CD4-positive, CD25-positive, alpha-beta regulatory T cell (primary cell): ENCODE measurements around the gene UTS2R. TPM values are rescaled to one million over a fixed set of nuclear protein-coding genes. Genes with fewer than 3 reads are reported as not detected.
A peak's percentile ranks its signal among the peaks of the same experiment; 100 is the strongest.

ENCODE experiments used
- ATAC-seq, 2 donors: fragments of 150-1000 bp; cut with Tn5 transposase; one replicate each; pipeline ENCODE4 v1.10.0; 2021; ENCODE audit warnings: low read depth in 2 of 2, moderate number of reproducible peaks in 2 of 2, moderate library complexity in 1 of 2
- DNase-seq, 3 donors: peaks; one replicate each; pipeline versions ENCODE4 v3.0.0 to v3.0.0-alpha.2; 2012 to 2022; ENCODE audit warnings: mixed read lengths in 1 of 3
- H3K27ac ChIP-seq: one replicate; pipeline ENCODE4 v1.7.0; 2013; ENCODE audit warnings: mild to moderate bottlenecking, low read length; ENCODE audit not compliant: insufficient read depth, poor library complexity, severe bottlenecking
- H3K27me3 ChIP-seq: one replicate; pipeline ENCODE4 v1.7.0; 2013; ENCODE audit warnings: low read length; ENCODE audit not compliant: control insufficient read depth, insufficient read depth
- H3K36me3 ChIP-seq: one replicate; pipeline ENCODE4 v1.7.0; 2013; ENCODE audit warnings: mild to moderate bottlenecking, low read length, moderate library complexity; ENCODE audit not compliant: control insufficient read depth, insufficient read depth
- H3K4me1 ChIP-seq: 2 replicates; pipeline ENCODE4 v1.7.0; 2013; ENCODE audit warnings: mild to moderate bottlenecking, low read length; ENCODE audit not compliant: insufficient read depth, control insufficient read depth, poor library complexity, severe bottlenecking
- H3K4me3 ChIP-seq: one replicate; pipeline ENCODE4 v1.7.0; 2013; ENCODE audit warnings: low read depth, mild to moderate bottlenecking, low read length, moderate library complexity
- H3K9me3 ChIP-seq, 2 experiments: 1 replicate in 1 of 2; 2 replicates in 1 of 2; pipeline ENCODE4 v1.7.0; 2013; ENCODE audit warnings: low read length in 2 of 2, mild to moderate bottlenecking in 1 of 2, moderate library complexity in 1 of 2; ENCODE audit not compliant: control insufficient read depth in 2 of 2
- H3K27ac Mint-ChIP-seq, 3 donors: one replicate each; pipeline ENCODE4 v1.8.0; 2020 to 2022; ENCODE audit warnings: mild to moderate bottlenecking in 3 of 3, mixed read lengths in 3 of 3, moderate library complexity in 2 of 3
- H3K27me3 Mint-ChIP-seq: one replicate; pipeline ENCODE4 v1.8.0; 2022; ENCODE audit warnings: mild to moderate bottlenecking, mixed read lengths
- H3K36me3 Mint-ChIP-seq: one replicate; pipeline ENCODE4 v1.8.0; 2020; ENCODE audit warnings: mixed read lengths
- H3K4me1 Mint-ChIP-seq, 4 donors: one replicate each; pipeline ENCODE4 v1.8.0; 2020 to 2022; ENCODE audit warnings: mixed read lengths in 4 of 4, mild to moderate bottlenecking in 1 of 4
- H3K4me3 Mint-ChIP-seq, 4 donors: one replicate each; pipeline ENCODE4 v1.8.0; 2020 to 2022; ENCODE audit warnings: mild to moderate bottlenecking in 4 of 4, mixed read lengths in 4 of 4, moderate library complexity in 3 of 4
- H3K9me3 Mint-ChIP-seq, 7 donors: one replicate each; pipeline ENCODE4 v1.8.0; 2020 to 2022; ENCODE audit warnings: mixed read lengths in 7 of 7, mild to moderate bottlenecking in 3 of 7, moderate library complexity in 2 of 7
- polyA plus RNA-seq, 4 donors: library from polyadenylated mRNA; unstranded; fragments of 300-500 nt; fragmentation: Illumina TruSeq; gene quantifications; one replicate each; pipeline ENCODE4 v1.2.3, GENCODE V29; 2021
- total RNA-seq: library from RNA; stranded (reverse); gene quantifications from one replicate; pipeline ENCODE4 v1.2.3, GENCODE V29; 2022

The UTS2R gene
- total and polyA plus RNA-seq, 5 donors from 2014 or later: not detected

DNA sequence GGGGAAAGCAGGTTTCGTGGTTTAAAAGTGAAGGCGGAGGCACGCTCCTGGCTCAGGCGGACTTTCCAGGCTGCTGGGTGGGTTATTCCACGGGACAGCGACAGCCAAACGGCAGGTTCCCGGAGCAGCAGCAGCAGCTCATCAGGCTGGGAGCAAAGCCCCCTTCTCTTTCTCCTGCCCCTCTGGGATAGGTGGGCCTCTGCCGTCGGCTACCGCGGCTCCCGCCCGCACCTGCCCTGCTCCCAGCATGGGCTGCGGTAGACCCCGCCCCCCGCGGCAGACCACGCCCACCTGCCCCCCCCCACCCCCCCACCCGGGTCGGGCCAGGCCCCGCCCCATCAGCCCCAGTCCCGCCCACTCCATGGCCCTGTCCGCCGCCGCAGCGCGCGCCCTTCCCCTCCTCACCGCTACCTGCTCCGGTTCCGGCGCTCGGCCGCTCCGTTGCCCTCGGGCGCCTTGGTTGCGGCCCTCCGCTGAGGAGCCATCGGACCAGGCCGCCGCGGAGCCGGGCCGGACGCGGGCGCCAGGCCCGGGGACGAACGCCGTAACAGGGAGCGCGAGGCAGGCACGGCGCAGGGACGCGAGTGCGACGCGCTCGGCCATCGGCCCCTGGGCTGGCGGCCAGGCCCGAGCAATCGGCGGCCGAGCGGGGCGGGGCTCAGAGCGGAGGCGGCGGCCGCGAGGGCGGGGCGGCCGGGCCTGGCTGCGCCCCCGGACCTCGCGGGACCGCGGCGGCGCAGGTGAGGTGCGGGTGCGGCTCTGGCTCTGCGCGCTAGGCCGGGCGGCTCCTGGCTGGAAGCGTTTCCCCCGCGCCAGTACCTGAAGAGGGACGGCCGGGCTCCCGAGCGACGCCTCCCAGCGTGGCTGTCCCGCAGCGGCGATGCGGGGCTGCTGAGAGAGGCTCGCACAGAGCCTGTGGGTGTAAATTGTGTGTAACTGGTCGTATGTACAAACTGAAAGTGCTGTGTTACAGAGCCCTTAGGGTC is 46.7 kb downstream of the UTS2R start, which contains the start of the genes HEXD and OGFOD3:
Gene HEXD (plus strand): TSS at position 347 of the 986 bp plus-strand sequence. CDS start 1,453 bp downstream, outside the sequence.
Gene OGFOD3 (minus strand): TSS at position 586 of the 986 bp plus-strand sequence. CDS start 101 bp downstream, at position 485.
- Histone ChIP-seq H3K4me3 (peak within 1 kb of the TSS; percentile 93), H3K4me1 (peaks cover 29% of the 10 kb centered on the region), H3K36me3 (peaks cover 3% of the 10 kb centered on the region), H3K9me3 (no peaks in the 10 kb centered on the region), H3K27ac (peak within 1 kb of the TSS; percentile 78), H3K27me3 (no peaks in the 10 kb centered on the region)
- ATAC-seq: peak; percentile 86 to 87
- peak; percentile 81 to 92 (median 90) for DNase-seq
- Mint-ChIP-seq H3K4me3 (peak within 1 kb of the TSS; percentile 83 to 94 (median 86)), H3K36me3 (peaks cover 16% of the 10 kb centered on the region), H3K9me3 (no peaks in the 10 kb centered on the region), H3K27me3 (no peaks in the 10 kb centered on the region), H3K27ac (peak within 1 kb of the TSS; percentile 62 to 90 (median 77)), H3K4me1 (peaks cover 15 to 29% (median 18%) of the 10 kb centered on the region in 4 donors)

DNA sequence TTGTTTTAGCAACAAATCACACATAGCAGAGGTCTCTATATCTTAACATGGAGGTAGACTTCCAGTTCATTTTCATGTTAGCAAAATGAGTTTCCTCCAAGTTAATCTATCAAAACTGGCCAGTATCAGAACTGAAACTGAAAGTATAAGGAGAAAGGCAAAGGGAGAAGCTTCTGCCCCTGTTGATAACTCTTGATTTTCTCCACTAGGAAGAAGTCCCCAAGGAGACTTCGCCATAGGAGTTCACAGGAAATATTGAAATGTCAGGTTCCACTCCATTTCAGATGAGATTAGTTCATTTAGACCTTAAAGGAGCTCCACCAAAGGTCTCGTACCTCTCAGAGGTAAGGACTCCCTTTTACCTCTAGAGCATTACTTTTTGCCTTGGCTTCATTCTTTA is 48.0 kb downstream of the UTS2R start:
- H3K4me3 Mint-ChIP-seq: peak overlapping the region; percentile 80 to 94 (median 86)
- Histone ChIP-seq H3K27ac (peak overlapping the region; percentile 76), H3K36me3 (peaks cover 3% of the 10 kb centered on the region), H3K9me3 (no peaks in the 10 kb centered on the region), H3K4me1 (peaks cover 25% of the 10 kb centered on the region), H3K4me3 (peak overlapping the region; percentile 93), H3K27me3 (no peaks in the 10 kb centered on the region)
- H3K9me3 Mint-ChIP-seq: no peaks in the 10 kb centered on the region
- H3K27ac Mint-ChIP-seq: peak overlapping the region; percentile 62 to 79 (median 77)
- peaks cover 13% of the 10 kb centered on the region for H3K36me3 Mint-ChIP-seq
- ATAC-seq (no peak), DNase-seq (peak in 2 of 3 donors; percentile 17 to 71)
- peaks cover 13 to 29% (median 16%) of the 10 kb centered on the region in 4 donors for H3K4me1 Mint-ChIP-seq
- H3K27me3 Mint-ChIP-seq: no peaks in the 10 kb centered on the region

DNA sequence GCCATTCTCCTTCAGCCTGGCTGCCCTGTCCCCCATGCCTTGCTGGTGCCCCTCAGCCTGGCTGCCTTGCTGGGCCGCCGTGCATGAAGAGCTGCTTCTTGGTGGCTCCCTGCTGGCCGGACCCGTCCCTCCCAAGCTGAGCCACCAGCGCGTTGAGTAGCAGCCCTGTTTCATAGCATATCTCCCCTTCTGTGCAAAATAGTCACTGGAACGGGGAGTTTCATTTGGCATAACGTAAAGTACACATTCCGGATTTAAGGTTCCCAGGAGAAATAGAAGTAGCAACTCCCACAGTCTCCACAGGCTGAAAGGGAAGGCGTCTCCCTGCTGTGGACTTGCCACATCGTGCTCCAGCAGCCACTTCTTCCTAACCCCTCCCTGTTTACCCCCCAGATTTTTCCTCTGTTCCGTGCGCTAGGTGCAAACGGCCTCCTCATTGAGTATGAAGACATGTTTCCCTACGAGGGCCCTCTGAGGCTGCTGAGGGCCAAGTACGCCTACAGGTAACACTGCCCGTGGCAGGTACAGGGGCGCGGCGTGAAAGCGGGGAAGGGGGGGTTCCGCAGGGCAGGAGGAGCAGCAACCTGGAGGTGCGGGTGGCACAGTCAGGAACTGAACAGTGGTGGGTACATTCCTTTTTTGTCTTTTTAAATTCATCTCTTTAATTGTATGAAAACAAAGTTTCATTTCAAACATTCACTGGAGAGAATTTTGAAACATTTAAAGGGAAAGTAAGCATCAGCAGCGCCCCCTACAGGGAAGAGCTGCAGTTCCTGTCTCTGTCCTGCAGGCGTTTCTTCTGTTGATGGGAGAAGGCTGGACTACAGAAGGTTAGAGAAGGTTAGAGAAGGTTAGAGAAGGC is 52.7 kb downstream of the UTS2R start:
- Mint-ChIP-seq H3K4me3 (peak overlapping the region in 1 of 4 donors; percentile 27), H3K9me3 (no peaks in the 10 kb centered on the region)

DNA sequence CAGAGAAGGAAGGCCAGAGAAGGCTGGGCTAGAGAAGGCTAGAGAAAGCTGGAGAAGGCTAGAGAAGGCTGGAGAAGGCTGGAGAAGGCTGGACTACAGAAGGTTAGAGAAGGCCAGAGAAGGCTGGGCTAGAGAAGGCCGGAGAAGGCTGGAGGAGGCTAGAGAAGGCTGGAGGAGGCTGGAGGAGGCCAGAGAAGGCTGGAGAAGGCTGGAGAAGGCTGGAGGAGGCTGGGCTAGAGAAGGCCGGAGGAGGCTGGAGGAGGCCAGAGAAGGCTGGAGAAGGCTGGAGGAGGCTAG is 53.2 kb downstream of the UTS2R start:
- H3K9me3 ChIP-seq: no peaks in the 10 kb centered on the region
- DNase-seq: no peak
- H3K4me3 ChIP-seq: no peak overlapping the region
- ATAC-seq: no peak
- peaks cover 8% of the 10 kb centered on the region for H3K4me1 ChIP-seq
- Mint-ChIP-seq H3K4me1 (peaks cover 6 to 30% (median 19%) of the 10 kb centered on the region in 4 donors), H3K27me3 (no peaks in the 10 kb centered on the region), H3K27ac (peak overlapping the region in 1 of 3 donors; percentile 11), H3K9me3 (no peaks in the 10 kb centered on the region), H3K4me3 (peak overlapping the region in 1 of 4 donors; percentile 27), H3K36me3 (peaks cover 23% of the 10 kb centered on the region)
- H3K27ac ChIP-seq: no peak overlapping the region
- H3K27me3 ChIP-seq: no peaks in the 10 kb centered on the region
- H3K36me3 ChIP-seq: peaks cover 3% of the 10 kb centered on the region

More for the DNA sequence above, 52.7 kb downstream of the UTS2R start:
- H3K4me1 Mint-ChIP-seq: peaks cover 7 to 30% (median 20%) of the 10 kb centered on the region in 4 donors
- H3K36me3 ChIP-seq: peaks cover 3% of the 10 kb centered on the region
- H3K27me3 ChIP-seq: no peaks in the 10 kb centered on the region
- peaks cover 12% of the 10 kb centered on the region for H3K4me1 ChIP-seq
- H3K27ac ChIP-seq: no peak overlapping the region
- H3K36me3 Mint-ChIP-seq: peaks cover 18% of the 10 kb centered on the region
- H3K27me3 Mint-ChIP-seq: no peaks in the 10 kb centered on the region
- ATAC-seq (peak in 1 of 2 donors; percentile 30), DNase-seq (peak; percentile 30 to 74 (median 51))
- H3K4me3 ChIP-seq: no peak overlapping the region
- no peaks in the 10 kb centered on the region for H3K9me3 ChIP-seq
- H3K27ac Mint-ChIP-seq: peak overlapping the region in 1 of 3 donors; percentile 11

Other genes starting within 250 kb of the UTS2R start
- 76.6 TPM for gene CCDC57, start 158.9 kb upstream of the UTS2R start, total RNA-seq
- 10 to 100 TPM; 27.7 to 38.9 (median 33.7) TPM for gene CCDC57, start 158.9 kb upstream of the UTS2R start, polyA plus RNA-seq
- 52.5 TPM for gene SLC16A3, start 142.7 kb upstream of the UTS2R start, total RNA-seq
- gene SLC16A3, start 142.7 kb upstream of the UTS2R start, polyA plus RNA-seq: 1 to 10 TPM; 1.5 to 3.3 (median 2.2) TPM
- 333 TPM for gene CSNK1D, start 98.1 kb upstream of the UTS2R start, total RNA-seq
- gene CSNK1D, start 98.1 kb upstream of the UTS2R start, polyA plus RNA-seq: 10 to 100 TPM; 41.2 to 50.3 (median 48.6) TPM
- gene CD7, start 54.2 kb upstream of the UTS2R start, total RNA-seq: 140 TPM
- 10 to 100 TPM; 56.3 to 76.9 (median 68.3) TPM for gene CD7, start 54.2 kb upstream of the UTS2R start, polyA plus RNA-seq
- gene SECTM1, start 38.0 kb upstream of the UTS2R start, total RNA-seq: 0.52 TPM
- gene SECTM1, start 38.0 kb upstream of the UTS2R start, polyA plus RNA-seq: under 1 TPM; 0.38 to 0.91 (median 0.51) TPM
- not detected for gene TEX19, start 12.5 kb upstream of the UTS2R start, total RNA-seq
- gene TEX19, start 12.5 kb upstream of the UTS2R start, polyA plus RNA-seq: not detected
- gene HEXD, start 46.6 kb downstream of the UTS2R start, total RNA-seq: 42.8 TPM
- gene HEXD, start 46.6 kb downstream of the UTS2R start, polyA plus RNA-seq: 10 to 100 TPM in 3 of 4 donors, 1 to 10 TPM in 1; 9.7 to 13.0 (median 11.3) TPM
- 13.9 TPM for gene OGFOD3, start 46.8 kb downstream of the UTS2R start, total RNA-seq
- gene OGFOD3, start 46.8 kb downstream of the UTS2R start, polyA plus RNA-seq: 10 to 100 TPM; 20.5 to 32.9 (median 24.6) TPM
- 155 TPM for gene CYBC1, start 79.0 kb downstream of the UTS2R start, total RNA-seq
- gene CYBC1, start 79.0 kb downstream of the UTS2R start, polyA plus RNA-seq: 100 to 1,000 TPM; 174 to 230 (median 203) TPM
- 93.2 TPM for gene NARF, start 87.0 kb downstream of the UTS2R start, total RNA-seq
- gene NARF, start 87.0 kb downstream of the UTS2R start, polyA plus RNA-seq: 100 to 1,000 TPM in 3 of 4 donors, 10 to 100 TPM in 1; 97.0 to 141 (median 114) TPM
- 55.6 TPM for gene FOXK2, start 148.0 kb downstream of the UTS2R start, total RNA-seq
- gene FOXK2, start 148.0 kb downstream of the UTS2R start, polyA plus RNA-seq: 1 to 10 TPM; 2.2 to 4.9 (median 3.8) TPM